ENCODE data around the gene GET4.

The GET4 gene

GRCh38 chr7:914521-915194 is 38.3 kb downstream of the GET4 start:
- DNase-seq (ENCODE audit: insufficient read length, low spot score), result no peak
- no peak for FAIRE-seq
- no peak for TF ChIP-seq CTCF (IDR thresholded peaks at IDR 0.05; ENCODE audit: insufficient read depth, missing control alignments)

- DNase-seq (ENCODE audit: insufficient read length, low spot score) (no peak), FAIRE-seq (no peak)
- no peak for TF ChIP-seq CTCF (IDR thresholded peaks at IDR 0.05; ENCODE audit: insufficient read depth, missing control alignments)
Observed at GRCh38 chr7:915291-916218, 39.2 kb downstream of the GET4 start.

GRCh38 chr7:916291-916941 is 40.1 kb downstream of the GET4 start:
- no peak for FAIRE-seq
- no peak for DNase-seq (ENCODE audit: insufficient read length, low spot score)
- no peak for TF ChIP-seq CTCF (IDR thresholded peaks at IDR 0.05; ENCODE audit: insufficient read depth, missing control alignments)

- FAIRE-seq, result no peak
- no peak for TF ChIP-seq CTCF (IDR thresholded peaks at IDR 0.05; ENCODE audit: insufficient read depth, missing control alignments)
- DNase-seq (ENCODE audit: insufficient read length, low spot score), result no peak
Observed at GRCh38 chr7:917255-918117, 41.1 kb downstream of the GET4 start.

- TF ChIP-seq CTCF (IDR thresholded peaks at IDR 0.05; ENCODE audit: insufficient read depth, missing control alignments), result no peak
- no peak for DNase-seq (ENCODE audit: insufficient read length, low spot score)
- FAIRE-seq, result no peak
Observed at GRCh38 chr7:918118-918425, 41.7 kb downstream of the GET4 start.

GRCh38 chr7:918441-919113 is 42.2 kb downstream of the GET4 start:
- no peak for TF ChIP-seq CTCF (IDR thresholded peaks at IDR 0.05; ENCODE audit: insufficient read depth, missing control alignments)
- FAIRE-seq, result no peak
- DNase-seq (ENCODE audit: insufficient read length, low spot score), result no peak

All from D721Med (cell line).